GM12891 (cell line): Measurements from ENCODE around the gene TBC1D22A.

ENCODE experiments used
- POLR2A ChIP-seq: IDR thresholded peaks from 2 replicates; pipeline ENCODE4 v1.6.1; 2011; ENCODE audit warnings: low read depth, low read length, control low read depth
- POLR2AphosphoS5 ChIP-seq: IDR thresholded peaks from 2 replicates; pipeline ENCODE4 v1.6.1; 2011; ENCODE audit warnings: low read depth, low read length, control low read depth
- POU2F2 ChIP-seq: IDR thresholded peaks from 2 replicates; pipeline ENCODE4 v1.6.1; 2011; ENCODE audit warnings: low read depth, mild to moderate bottlenecking, control low read depth, low read length, moderate library complexity

- no peak for TF ChIP-seq POLR2AphosphoS5
- TF ChIP-seq POU2F2: no peak
- TF ChIP-seq POLR2A: no peak
These were observed 298.8 kb downstream of the TBC1D22A start for GRCh38 chr22:47061226-47061625.
